ENCODE measurements around the gene ABI3BP.

The ABI3BP gene

DNA sequence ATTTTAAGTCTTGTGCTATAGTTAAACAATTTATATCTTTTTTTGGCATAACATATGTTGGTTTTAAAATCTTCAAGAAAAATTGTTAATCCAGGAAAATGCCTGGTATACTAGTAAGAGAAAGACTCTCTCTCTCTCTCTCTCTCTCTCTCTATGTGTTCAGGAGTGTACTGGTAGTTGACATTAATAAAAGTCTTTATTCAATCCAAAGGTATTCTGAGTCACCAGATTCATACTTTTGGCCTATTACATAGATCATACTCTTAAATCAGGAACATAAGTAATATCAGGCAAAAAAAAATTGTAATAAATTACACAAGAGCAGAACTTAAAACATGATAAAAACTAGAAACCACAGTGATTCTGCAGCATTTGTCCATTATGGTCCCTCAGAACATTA lies 213.7 kb downstream of the ABI3BP start:
- DNase-seq (ENCODE audit: low spot score): no peak

DNA sequence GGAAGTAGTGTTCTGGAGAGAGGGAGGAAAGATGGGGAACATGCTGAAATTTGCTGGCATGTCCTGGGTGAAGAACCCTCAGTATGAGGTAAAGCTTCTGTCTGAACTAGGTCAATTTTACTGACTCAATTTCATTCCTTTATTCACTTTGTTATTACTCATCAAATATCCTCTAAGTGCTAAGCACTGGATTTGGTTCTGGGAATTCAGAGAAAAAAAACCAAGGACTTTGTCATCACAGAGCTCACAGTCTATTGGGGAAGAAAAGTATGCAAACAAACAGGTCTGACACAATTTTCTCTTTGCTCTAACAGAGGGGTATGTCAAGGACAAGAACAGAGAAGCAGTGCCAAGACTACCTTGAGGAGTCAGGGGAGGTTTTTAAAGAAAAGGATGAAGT lies 215.9 kb downstream of the ABI3BP start:
- no peak for DNase-seq (ENCODE audit: low spot score)

DNA sequence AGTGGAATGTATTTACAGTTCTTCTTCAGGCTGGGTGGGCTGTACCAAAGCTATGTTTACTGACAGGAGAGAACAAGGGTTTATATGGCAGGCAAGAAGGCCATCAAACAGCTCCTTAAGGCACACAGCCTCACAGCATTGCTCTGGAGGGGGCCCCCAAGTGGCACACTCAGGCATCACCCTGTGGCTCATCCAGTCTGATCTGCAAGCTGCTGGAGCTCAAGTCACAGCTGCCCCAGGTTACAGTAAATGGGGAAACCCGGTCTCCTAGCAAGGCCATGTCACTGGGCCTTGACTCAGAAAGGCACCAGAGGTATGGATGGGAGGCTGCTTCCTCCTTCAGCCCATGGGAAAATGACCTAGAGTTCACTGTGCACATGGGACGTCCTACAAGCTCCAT lies 216.5 kb downstream of the ABI3BP start:
- no peak for DNase-seq (ENCODE audit: low spot score)

DNA sequence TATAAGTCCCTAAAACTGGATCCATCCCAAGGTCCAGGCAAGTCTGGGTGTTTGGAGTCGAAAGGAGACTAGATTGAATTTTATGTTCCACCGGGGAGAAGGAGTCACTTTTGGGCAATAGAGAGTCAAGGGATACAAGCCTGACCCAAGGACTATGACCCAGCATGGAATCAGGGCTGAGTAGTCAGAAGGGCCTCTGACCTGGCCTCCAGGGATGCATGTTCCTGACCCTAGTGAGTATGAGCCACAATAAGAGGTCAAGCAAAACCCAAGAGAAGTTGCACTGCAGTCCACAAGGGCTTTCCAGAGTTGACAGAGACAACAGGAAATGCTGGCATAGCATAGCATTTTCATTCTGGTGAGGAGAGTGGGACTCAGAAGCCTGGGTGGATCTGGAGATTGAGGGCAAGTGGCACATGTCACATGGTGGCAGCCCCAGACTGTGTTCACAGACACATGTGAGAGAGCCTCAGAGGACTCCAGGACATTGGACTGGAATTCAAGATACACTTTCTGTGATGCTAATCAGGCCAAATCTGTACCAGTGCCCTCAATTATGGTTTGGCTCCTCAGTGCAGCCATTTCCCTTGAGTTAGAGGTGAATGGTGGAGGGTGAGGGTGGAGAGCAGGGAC lies 217.0 kb downstream of the ABI3BP start:
- DNase-seq (ENCODE audit: low spot score): no peak

DNA sequence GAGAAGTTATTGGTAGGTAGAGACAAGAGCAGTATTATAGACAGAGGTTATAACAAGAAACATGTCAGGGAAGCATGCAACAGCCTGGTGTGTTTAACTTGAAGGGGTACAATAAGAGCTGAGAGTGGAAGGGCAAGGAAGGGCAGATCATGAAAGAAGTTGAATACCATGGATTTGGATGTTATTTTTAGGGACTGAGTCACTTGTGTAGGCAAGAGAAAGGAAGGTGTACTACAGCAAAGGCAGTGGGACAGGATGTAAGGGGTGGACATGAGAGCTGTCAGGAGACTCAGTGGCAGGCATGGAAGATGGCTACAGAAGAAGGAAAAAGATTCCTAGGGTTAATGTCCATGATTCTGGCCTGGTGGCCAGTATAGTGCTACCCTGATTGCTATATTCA lies 217.6 kb downstream of the ABI3BP start:
- no peak for DNase-seq (ENCODE audit: low spot score)

DNA sequence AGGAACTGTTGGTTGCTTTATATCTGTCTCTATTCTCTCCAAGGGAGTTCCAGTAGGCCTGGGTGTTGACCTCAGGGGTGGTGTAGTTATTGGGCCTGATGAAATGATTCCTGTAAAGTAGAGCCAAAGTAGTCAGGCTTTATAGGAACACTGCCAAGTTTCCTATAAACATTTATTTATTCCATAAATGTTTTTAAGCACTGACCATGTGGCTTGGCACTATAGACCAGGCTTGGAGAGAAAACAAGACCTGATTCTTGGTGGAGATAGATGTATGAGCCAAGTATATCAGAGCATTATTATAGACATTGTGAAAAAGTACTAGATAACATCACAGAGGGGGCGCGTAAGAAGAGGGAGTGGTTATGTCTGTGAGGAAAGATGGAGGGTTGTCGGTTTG lies 218.0 kb downstream of the ABI3BP start:
- DNase-seq (ENCODE audit: low spot score): no peak

DNA sequence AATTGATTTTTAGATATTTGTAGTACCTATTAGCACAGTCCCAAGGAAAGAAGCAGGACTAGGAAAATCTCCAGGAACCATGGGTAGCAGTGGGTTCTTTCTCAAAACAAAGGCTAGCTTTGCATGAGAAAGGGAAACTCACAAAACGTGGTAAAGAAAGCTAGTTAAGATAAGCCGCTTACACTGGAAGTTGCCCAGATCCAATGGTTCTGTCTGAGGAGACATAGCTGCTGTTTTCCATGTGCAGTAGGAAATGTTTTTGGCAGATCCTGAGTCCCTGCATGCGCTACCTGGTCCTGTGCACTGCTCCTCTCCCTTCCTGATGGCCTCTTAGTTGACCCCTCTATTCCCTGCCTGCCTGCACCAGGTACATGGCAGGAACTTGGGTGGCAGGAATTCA lies 223.5 kb downstream of the ABI3BP start:
- no peak for DNase-seq (ENCODE audit: low spot score)

DNA sequence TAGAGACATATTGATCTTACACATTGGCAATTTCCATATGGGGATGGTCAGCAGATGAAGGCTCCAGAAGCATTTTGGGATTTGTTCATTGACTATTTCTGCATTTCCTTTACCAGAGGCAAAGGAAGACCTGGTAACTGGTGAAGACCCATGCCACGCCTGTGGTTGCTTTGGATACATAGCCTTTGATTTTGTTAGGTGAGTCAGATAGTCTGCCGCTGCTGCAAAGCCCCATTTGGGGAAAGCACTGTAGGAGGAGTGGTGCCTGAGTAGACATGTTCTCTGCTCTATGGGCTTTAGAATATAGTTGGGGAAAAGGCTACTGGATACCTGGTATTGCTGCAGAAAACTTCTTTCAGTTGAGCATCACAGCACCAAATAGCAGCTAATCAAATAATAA lies 227.2 kb downstream of the ABI3BP start:
- DNase-seq (ENCODE audit: low spot score): no peak

DNA sequence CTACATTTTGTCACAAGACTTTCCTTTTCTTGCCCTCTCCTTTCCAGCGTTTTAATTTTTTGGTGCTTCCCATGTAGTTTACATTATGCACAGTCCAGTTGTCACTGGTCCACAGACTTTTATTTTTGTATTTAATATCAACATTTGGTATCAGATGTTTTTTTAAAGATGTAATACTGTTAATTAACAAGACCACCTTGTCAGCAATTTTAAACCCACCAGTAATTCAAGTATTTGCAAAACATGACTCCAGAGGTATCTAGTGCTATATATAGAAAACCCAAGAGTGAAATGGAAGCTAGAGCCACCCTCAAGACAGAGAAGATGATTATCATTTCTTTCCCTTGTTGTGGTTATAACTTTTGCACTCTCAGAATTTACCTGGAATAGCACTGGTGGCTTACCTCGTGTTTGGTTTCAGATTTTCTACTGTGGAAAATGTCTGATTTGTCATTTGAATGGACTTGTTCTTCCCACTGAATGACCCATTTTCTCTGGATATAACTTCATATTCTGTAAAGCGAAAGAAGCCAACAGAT lies 227.7 kb downstream of the ABI3BP start:
- DNase-seq (ENCODE audit: low spot score): no peak

DNA sequence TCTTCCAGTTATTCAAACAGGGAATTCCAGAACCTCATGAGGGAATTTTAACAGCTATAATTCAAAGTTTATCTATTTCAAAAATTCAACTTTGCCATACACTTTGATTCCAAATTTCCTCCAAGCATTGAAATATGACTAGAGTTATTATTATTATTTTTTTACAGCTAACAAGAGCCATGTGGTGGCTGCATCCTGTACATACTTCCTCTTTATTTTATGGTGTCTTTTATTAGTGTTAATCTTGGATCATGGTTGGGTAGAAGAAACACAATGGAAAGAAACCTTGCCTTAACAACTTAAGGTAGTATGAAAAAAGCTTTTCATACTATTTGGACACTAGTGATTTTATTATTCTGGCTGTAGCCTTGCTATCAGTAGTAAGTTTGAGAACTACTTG lies 231.3 kb downstream of the ABI3BP start:
- no peak for DNase-seq (ENCODE audit: low spot score)

DNA sequence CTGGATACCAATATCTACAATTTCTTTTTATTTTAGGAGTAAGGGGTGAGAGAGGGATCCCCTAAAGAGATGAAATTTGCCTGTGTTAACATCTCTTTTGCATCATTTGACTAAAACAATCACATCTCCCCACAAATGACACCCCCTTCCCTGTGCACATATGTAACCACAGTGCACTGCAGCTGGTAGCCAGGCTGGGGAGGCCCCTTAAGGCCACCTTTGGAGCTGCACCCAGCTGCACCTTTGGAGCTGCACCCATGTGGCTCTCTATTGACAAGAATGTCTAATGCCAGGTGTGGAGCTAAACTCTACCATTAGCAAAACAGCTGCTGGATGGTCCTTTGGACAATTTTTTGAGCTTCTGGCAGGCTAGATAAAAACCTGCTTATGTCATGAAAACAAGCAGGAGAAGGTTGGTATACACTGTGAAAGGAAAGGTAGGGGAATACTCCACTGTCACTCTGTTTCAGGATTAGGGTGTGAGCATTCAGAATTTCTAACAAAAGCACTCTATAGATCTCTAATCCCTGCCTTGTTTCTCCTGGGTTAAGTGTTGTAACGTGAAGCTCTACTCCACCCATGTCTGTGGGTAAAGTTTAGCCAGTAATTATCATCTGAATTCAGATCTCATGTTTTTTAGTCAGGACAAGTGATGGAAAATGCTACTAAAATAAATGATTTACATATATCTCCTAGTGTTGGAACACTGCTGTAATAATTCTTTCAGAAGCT lies 231.8 kb downstream of the ABI3BP start:
- DNase-seq (ENCODE audit: low spot score): no peak

DNA sequence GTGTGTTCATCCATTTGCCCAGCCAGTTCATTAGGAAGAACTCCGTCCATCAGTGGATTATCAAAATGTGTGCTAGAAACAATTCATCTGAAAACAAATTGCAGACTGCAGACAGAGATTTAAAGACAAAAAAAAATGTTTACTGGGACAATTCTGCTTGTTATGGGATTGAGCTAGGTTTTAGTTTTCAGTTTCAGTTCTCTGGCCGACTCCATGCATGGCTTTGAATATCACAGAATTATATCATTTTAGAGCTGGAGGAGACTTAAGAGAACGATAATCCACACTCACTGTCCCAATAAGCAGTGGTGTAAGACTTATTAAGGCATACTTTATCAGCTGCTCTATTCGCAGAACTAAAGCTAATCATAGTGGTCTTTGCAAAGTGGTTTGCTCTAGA lies 232.8 kb downstream of the ABI3BP start:
- DNase-seq (ENCODE audit: low spot score): no peak

DNA sequence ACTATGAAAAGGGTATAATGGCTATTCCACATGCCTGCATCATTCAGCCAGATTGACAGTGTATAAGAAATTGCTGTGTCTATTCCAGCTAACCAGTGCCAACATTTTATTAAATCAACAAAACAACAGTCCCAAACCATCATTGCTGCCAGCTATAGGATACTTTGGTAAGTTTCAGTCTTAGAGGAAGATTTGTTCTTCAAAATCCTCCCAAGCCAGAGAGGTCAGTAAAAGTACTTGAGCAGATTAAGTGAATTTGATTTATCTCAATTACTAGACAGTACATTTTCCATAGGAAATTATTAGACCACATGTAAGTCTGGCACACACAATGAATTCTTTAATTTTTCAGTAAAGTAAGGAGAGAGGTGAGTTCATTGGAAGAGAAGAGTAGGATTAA lies 233.3 kb downstream of the ABI3BP start:
- no peak for DNase-seq (ENCODE audit: low spot score)

DNA sequence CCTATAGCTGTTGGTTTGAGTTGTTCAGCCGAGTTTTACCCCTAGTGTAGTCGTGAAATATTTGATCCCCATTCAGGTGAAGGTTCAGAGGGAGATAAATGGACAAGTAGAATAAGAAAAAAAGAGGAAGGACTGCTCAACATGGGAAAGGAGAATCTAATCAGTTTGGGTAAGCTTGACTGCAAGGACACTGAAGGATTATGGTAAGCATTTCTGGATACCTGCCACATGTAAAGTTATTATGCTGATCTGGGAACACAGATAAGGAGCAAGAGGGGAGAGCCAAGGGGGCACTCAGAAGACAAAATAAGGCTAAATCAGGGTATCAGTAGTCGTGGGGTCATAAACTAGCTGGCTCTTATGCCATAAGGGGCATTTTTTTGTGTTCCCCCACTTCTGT lies 234.1 kb downstream of the ABI3BP start:
- no peak for DNase-seq (ENCODE audit: low spot score)

DNA sequence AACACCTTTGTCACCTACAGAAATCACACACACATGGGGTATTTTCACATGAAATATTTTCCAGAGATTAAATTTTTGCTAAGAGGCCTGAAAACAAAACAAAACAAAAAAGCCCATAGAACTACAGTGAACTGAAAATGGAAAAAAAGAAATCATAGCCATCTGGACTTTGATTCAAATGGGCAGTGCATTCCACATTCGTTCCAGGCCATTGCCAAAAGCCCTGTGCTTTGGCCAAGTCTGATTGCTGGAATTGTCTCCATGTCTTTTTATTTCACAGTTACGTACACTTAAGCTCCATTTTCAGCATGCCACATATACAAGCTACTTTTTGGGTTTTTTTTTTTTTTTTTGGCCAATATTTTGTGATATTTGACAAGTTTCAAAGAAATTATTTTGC lies 236.8 kb downstream of the ABI3BP start:
- DNase-seq (ENCODE audit: low spot score): no peak

DNA sequence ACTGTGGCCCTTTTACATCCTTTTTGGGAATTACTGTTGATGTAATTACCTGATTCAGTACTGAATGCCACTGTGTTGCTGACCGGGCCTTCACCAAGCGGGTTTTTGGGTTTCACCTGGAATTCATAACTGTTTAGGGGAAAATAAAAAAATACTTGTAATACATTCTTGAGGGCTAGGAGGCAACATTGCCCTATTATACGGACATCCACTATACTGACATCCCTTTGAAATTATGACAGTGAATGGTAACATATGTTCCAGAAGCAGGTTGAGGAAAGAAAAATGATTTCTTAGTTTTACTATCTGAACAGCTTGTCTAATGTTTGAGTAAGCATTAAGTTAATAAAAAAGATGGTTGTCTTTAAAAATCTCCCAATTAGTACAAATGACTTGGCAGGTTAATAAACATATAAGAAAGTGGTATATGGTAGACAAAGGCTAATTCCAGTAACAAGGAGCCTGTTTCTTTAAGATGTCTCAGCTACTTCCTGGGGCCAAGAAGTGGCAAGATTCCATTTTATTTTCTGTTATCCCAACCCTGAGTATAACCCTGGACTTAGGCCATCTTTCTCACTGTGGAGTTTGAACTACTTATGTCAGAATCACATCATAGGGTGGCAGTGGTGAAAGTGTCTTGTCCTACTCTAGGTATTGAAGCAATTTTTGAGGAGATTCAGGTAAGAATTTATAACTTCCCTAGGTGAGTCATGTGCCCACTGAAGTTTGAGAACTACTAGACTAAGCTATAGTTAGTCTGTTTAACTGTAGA lies 238.5 kb downstream of the ABI3BP start:
- DNase-seq (ENCODE audit: low spot score): no peak

DNA sequence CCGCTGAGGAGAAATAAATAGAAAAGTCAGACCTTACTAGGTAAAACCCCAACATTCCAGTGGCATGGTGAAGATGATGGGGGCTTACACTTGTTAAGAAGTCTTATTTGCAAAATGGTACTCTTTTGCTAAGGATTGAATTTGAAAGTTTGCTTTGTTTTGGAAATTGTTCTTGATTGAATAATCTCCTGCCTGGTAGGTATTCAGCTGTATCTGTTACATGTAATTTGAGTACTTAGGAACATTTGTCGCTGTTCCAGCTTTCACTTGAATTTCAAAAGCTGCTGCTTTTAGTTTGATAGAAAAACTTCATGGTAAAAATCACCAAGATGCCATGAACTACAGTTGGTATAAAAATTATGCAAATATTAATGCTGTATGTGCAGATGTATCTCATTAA lies 239.4 kb downstream of the ABI3BP start:
- no peak for DNase-seq (ENCODE audit: low spot score)

DNA sequence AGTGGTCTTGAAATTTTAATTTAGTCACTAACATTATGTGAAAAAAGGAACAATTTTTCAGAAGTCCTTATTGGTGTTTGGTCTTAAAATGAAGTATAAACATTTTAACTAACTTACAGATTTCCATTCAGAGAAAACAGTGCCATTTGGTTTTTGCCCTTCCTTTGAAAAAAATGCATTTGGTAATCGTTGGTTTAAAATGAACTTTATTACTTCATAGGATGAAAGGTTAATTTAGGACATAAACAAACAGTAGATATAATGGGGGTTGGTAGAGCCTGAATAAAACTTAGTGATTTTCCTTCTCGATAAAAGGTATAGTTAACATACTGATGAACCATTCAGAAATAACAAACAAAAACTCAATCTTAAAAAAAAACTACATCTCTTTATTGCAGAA lies 244.3 kb downstream of the ABI3BP start:
- no peak for DNase-seq (ENCODE audit: low spot score)

DNA sequence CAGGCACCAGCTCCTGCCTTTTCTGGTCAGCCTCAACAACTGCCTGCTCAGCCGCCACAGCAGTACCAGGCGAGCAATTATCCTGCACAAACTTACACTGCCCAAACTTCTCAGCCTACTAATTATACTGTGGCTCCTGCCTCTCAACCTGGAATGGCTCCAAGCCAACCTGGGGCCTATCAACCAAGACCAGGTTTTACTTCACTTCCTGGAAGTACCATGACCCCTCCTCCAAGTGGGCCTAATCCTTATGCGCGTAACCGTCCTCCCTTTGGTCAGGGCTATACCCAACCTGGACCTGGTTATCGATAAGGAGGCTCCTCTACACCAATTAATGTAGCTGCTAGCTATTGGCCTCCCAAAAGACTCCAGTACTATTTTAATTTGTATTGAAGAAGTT lies 245.0 kb downstream of the ABI3BP start:
- no peak for DNase-seq (ENCODE audit: low spot score)

DNA sequence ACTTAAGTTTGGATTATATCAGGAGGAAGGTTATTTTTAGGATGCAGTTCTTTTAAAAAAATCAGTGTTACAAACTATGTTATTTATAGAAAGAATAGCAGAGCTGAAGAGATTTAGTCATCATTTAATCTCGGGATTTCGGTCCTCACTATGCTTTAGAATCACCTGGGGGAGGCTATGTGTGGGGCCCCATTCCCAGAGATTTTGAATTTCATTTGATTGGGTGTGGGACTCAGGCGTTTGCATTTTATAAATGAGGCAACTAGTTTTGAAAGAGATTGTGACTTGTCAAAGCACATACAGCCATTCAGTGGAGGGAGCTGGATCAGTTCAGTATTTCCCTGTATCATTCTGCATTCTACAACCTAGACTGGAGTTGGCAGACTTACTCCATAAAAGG lies 247.1 kb downstream of the ABI3BP start:
- no peak for DNase-seq (ENCODE audit: low spot score)

DNA sequence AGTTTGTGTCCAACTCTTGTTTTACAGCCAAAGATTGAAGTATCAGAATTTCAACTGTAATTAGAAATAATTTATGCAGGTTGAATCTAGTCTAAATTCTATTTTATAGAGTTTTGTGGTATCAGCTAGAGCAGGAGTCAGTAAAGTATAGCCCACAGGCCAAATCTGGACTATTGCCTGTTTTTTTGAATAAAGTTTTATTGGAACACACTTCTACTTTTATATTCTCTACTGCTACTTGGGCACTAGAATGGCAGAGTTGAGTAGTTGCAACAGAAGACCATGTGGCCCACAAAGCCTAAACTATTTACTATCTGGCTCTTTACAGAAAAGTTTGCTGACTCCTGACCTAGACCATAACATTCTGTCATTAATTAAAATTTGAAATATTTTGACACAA lies 247.6 kb downstream of the ABI3BP start:
- DNase-seq (ENCODE audit: low spot score): no peak

DNA sequence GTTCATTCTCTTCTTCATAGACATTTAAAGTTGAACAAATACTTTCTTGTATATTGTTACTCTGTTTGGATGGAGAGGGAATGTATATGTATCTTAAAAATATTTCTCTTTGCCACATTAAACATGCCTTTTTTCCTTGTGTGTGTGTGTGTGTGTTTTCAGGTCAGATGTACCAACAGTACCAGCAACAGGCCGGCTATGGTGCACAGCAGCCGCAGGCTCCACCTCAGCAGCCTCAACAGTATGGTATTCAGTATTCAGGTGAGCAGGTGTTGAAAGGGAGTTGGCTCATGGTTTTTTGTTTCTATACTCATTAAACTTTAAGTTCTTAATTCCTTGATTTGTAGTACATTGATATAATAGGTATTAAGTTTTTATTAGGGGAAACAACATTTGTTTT lies 248.6 kb downstream of the ABI3BP start:
- no peak for DNase-seq (ENCODE audit: low spot score)

DNA sequence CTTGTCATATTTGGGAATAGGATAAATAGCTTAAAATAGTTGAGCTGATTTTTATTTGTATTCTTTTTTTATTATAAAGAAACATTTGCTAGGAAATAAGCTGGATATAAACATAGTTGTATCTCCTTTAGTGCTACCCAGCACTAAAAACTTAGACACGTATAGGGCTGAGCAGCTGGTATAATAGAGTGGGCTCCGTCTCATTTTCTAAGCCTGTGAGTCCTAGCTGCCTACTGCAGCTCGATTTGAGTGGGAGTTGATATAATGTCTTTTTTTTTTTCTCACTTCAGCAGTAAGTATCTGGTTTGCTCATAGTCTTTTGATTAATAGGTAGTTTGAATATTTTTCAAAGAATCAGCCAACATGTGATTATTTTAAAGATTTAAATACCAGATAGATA lies 249.7 kb downstream of the ABI3BP start:
- DNase-seq (ENCODE audit: low spot score): no peak

Measured in SK-N-DZ (cell line).